Ramos (cell line): ENCODE data around the gene CUL7.
"Not testable (repeated sequence)": the region's sequence is repeated elsewhere in the genome, so short reads cannot be mapped to it uniquely, and the experiment has no call there.

Experiments
- in situ Hi-C: fragments of 300-500 bp; cut with MboI; formaldehyde crosslinking; loops from one replicate; pipeline ENCODE4 v1.14.3; 2022; ENCODE audit warnings: low sequenced_read_pairs; ENCODE audit not compliant: unreplicated experiment

The CUL7 gene

DNA sequence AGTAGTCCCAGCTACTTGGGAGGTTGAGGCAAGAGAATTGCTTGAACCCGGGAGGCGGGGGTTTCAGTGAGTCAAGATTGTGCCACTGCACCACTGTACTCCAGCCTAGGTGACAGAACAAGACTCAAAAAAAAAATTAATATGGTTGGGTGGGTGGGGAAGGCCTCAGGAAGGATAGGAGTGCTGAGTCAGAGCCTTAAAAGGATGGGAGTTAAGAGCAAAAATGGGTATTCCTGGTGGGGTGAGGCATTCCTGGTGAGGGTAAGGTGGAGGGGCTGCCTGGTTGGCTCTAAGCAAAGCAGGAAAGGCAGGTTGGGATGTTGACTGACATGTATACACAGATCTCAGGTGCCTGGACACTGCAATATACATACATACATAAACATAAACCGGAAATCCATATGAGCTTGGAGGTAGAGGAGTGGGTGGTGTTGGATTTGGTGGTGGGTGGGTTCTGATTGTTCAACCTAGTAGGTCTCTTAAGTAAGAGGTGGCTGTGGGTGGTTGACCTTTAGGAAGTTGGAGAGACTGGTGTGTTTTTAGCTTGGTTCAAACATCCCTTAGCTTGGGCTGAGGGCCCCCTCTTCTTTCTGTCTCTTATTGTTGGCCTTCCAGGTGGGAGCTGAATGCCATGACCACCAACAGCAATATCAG lies 33.5 kb downstream of the CUL7 start:
- in situ Hi-C loops, result no loop called here

DNA sequence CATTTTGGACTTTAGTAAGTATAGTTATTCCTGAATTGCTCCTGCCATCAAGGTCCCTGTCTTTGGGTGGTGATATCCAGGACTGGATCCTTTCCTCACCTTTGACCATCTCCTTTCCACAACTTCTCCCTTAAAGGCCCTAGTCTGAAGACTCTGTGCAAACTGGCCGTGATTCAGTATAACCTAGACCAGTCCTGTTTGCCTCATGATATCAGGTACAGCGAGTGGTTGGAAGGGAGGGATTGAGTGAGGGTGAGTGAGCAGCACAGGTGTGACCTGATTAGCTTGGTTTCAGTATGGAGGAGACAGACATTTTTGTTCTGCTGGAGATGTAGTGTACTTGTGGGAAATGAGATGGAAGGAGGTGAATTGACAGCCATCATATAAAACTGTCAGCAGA lies 34.5 kb downstream of the CUL7 start:
- in situ Hi-C loops, result no loop called here

DNA sequence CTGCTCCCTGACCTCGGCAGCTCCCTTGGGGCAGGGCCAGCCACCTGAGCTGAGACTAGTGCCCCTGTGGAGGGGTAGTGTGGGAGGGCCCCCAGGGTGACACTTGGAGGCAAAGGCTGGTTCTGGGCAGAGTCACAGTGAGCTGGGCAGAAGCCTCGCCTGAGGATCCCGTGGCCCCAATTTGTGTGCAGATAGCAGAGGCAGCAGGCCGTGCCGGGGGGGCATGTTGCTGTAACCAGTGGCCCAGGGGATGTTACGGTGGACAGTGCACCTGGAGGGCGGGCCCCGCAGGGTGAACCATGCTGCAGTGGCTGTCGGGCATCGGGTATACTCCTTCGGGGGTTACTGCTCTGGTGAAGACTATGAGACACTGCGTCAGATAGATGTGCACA lies 36.7 kb downstream of the CUL7 start:
- in situ Hi-C loops, result no loop called here

DNA sequence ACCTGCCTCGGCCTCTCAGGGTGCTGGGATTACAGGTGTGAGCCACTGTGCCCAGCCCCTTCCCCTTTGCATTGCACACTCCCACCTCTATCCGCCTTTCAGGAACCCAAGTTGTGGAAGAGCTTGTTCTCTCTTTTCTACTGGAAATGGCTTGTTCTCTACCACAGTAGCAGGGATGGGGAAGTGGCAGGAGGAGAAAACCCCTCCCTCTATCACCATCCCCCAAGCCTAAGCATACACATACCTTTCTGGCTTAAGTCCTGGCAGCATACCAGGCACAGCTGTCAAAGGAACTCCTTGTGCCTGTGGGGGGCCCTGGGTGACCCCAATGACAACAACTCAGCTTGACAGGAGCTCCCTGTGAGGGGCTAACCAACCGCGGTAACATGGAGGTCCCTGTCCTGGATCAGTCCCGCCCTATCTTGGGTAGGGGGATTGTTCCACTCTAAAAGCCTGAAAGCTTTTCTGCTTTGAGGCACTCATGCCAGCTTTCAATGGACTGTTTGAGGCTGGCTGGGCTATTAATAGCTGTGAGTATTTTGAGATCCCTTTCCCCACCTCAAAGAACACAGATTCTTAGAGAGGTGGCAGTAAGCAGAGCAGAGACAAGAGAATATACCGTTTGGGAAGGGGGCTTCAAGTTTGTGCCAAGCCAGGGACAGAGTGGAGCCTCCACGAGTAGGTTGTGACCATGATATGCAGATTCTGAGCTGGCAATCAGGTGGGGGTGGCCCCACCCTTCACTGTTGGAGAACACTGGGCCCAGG lies 37.3 kb downstream of the CUL7 start:
- in situ Hi-C loops, result no loop called here

DNA sequence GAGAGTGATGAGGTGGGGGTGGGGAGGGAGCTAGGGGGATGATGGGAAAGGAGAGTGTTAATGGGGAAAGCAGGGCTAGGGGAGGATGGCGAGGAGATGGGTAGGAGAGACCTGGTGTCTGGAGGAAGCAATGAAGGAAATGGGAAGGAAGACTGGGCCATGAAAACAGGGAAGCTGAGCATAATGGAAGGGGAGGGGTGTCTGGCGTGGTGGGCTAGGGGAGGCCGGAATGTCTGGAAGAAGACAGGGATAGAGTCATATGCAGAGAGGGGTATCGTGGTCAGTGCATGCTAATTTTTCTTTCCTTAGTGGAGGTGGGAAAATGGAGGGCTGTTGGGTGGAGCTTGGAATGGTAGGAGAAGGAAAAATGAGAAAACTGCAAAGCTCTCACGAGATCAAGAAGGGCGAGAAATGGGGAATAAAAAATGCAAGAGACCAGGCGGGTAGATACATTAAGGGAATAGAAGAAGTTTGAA lies 39.2 kb downstream of the CUL7 start:
- in situ Hi-C loops, result no loop called here

GRCh38 chr6:43013843-43014433 lies 39.7 kb downstream of the CUL7 start, which contains the start of the genes KLHDC3 and MEA1:
Gene KLHDC3 (plus strand): TSS chr6:43014249. CDS start chr6:43017193, 2,944 bp downstream.
Gene MEA1 (minus strand): TSS chr6:43013946. CDS start chr6:43013813, 133 bp downstream.
- in situ Hi-C loops, result no loop called here

- in situ Hi-C loops, result no loop called here
Measured at GRCh38 chr6:43013097-43013842, 40.4 kb downstream of the CUL7 start.

GRCh38 chr6:43012364-43012763 lies 41.3 kb downstream of the CUL7 start:
- in situ Hi-C loops, result no loop called here

DNA sequence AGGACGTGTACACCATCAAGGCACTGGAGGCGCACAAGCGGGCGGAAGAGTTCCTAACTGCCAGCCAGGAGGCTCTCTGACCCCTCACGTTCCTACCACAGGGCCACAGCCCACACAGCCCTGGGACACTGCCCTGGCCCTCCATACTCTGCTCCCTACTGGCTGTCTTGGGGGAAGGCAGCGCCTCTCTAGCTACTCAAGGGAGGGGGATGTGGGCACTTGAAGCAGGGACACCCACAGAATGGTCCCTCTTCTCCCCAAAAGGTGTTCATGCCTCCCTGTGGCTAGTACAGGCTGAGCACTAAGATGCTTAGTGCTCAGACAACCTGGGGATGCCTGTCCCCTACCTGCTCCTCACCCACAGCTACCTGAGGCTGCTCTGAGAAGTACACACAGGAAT lies 42.4 kb downstream of the CUL7 start:
- in situ Hi-C loops, result no loop called here

- in situ Hi-C loops, result no loop called here
Measured at GRCh38 chr6:43009124-43009523, 44.5 kb downstream of the CUL7 start.

- in situ Hi-C loops, result no loop called here
Measured at GRCh38 chr6:43007126-43007525, 46.5 kb downstream of the CUL7 start.

DNA sequence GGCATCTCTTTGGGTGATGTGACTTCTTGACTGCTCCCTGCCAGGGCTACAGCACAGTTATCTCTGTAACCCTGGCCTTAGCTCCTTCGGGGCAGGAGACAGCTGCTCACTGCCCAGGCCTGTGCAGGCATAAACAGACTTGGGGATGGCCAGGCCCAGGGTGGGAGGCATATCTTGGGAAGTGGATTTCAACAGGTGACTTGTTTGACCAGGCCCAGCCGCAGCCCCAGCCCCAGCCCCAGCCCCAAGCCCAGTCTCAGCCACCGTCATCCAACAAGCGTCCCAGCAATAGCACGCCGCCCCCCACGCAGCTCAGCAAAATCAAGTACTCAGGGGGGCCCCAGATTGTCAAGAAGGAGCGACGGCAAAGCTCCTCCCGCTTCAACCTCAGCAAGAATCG lies 47.4 kb downstream of the CUL7 start:
- in situ Hi-C loops, result no loop called here

GRCh38 chr6:43005844-43006243 lies 47.8 kb downstream of the CUL7 start:
- in situ Hi-C loops, result no loop called here

DNA sequence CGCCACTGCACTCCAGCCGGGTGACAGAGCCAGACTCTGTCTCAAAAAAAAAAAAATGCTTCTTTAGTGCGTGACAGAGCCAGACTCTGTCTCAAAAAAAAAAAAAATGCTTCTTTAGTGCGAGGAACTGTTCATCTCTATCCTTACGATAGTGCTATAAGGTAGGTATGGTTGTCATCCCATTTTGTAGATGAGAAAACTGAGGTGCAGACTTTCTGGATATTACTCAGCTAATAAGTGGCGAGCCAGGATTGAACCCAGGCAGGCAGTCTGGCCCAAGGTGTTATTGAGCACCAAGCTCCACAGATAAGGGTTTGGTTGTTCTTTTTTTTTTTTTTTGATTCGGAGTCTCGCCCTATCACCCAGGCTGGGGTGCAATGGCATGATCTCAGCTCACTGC lies 51.8 kb downstream of the CUL7 start:
- in situ Hi-C loops, result no loop called here

DNA sequence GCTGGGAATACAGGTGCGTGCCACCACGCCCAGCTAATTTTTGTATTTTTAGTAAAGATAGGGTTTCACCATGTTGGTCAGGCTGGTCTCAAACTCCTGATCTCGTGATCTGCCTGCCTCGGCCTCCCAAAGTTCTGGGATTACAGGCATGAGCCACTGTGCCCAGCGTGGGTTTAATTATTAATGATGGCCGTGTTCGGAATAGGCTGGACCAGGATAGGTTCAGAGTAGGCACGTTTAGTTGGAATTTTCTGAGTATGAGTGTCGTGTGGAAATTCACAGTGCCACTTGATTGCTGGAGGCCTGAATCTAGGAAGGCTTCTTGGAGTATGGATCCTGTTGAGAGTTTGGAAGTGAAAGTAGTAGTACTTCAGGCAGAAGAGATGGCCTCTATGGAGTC lies 55.4 kb downstream of the CUL7 start:
- in situ Hi-C loops, result not testable (repeated sequence)

DNA sequence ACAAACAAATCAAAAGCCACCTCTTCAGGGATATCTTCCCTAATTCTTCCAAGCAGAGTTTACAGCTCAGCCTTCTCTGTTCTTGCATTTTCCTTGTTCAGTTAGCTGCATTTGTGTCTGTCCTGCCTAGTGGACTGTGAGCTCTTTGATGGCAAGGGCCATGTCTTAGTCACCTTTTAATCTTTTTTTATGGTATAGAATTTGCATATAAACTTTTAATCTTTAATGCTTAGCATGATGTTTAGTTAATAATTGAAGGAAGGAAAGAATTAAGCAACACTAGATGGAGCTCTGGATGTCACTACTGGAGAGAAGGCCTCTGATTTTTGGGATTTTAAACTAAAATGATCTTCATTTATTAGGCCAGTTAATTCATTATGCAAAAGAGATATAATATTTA lies 57.1 kb downstream of the CUL7 start:
- in situ Hi-C loops, result no loop called here

DNA sequence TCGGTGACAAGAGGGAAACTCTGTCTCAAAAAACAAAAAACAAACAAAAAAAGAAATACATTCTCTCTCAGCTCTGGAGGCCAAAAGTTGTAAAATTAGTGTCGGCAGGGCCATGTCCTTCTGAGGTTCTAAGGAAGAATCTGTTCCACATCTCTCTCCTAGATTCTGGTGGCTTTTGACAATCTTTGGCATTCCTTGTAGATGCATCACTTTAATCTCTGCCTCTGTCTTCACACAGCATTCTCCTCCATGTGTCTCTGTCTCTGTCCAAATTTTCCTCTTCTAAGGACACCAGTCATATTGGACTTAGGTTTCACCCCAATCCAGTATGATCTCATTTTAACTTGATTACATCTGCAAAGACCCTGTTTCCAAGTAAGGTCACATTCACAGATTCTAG lies 60.2 kb downstream of the CUL7 start:
- in situ Hi-C loops, result no loop called here

GRCh38 chr6:42989923-42990322 lies 63.7 kb downstream of the CUL7 start:
- in situ Hi-C loops, result no loop called here

- in situ Hi-C loops, result no loop called here
Measured at GRCh38 chr6:42988486-42989020, 65.1 kb downstream of the CUL7 start.
